HG02973 (cell line): ENCODE results near the gene CASP8AP2.
"Not testable (repeated sequence)": the region's sequence is repeated elsewhere in the genome, so short reads cannot be mapped to it uniquely, and the experiment has no call there.

ENCODE experiments used
- ATAC-seq: cut with Tn5 transposase; IDR thresholded peaks from one replicate; pipeline ENCODE4 v1.9.1; 2021; ENCODE audit warnings: moderate library complexity; ENCODE audit not compliant: unreplicated experiment

CASP8AP2 gene

DNA sequence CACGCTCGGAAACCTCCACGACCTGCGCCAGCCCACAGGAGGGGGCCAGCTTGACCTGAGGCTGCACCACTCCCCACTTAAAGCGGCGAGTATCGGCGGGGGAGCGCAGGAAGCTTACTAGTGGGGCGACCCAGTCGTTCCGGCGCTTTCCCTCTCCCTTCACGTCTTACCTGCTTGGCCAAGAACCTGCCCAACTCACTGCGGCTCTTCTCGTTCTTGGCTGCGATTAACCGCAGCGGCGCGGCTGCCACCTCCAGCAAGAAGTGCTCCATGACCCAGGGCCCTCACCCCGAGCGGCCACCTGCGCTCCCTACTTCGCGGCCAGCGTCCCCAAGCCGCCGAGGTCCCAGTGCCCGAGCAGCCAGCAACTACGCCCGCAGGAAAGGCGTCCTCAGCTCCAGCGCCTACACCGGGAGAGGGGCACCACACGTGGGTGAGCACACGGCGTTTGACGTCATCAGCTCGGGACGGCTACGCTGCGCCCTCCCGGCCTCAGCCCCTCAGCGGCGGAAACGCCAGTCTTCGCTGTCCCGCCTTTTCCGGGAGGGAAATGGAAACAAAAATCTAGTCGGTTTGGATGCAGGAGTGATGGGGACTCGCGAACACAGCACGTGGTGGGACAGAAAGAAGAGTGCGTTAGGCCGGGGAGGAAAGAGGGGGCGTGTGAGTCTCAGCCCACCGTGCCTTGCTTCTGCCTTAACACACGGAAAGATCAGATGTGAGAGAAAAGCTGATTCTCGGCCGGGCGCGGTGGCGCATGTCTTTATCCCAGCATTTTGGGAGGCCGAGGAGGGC, 10.1 kb upstream of the CASP8AP2 start, which contains the start of gene MDN1:
MDN1 (minus strand) TSS at position 459 of the 795 bp plus-strand sequence; CDS start at position 272, 187 bp downstream.
- peak; percentile 91 for ATAC-seq

DNA sequence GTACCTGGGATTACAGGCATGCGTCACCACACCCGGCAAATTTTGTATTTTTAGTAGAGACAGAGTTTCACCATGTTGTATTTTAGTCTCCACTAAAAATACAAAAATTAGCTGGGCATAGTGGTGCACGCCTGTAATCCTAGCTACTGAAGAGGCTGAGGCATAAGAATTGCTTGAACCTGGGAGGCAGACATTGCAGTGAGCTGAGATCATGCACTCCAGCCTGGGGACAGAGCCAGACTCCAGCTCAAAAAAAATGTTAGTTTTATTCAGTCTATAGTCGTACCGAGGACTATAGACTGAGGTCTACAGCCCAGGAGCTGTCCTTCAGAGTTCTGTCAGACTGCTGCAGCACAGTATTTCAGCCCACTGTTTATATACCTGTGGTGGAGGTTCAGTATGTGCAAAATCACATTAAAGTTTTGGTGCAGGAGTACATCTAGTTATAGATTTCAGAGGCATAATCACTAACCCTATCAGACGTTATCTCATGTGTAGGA, 3.6 kb upstream of the CASP8AP2 start:
- ATAC-seq = no peak

DNA sequence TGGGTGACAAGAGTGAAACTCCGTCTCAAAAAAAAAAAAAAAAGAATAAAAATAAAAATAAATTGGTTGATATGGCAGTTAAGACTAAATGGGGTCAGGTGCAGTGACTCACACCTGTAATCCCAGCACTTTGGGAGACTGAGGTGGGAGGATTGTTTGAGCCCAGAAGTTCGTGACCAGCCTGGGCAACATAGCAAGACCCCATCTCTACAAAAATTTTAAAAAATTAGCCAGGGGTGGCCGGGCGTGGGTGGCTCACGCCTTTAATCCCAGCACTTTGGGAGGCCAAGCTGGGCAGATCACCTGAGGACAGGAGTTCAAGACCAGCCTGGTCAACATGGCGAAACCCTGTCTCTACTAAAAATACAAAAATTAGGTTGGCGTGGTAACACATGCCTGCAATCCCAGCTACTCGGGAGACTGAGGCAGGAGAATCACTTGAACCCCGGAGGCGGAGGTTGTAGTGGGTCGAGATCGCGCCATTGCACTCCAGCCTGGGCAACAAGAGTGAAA, 1.1 kb upstream of the CASP8AP2 start:
- not testable (repeated sequence) for ATAC-seq

DNA sequence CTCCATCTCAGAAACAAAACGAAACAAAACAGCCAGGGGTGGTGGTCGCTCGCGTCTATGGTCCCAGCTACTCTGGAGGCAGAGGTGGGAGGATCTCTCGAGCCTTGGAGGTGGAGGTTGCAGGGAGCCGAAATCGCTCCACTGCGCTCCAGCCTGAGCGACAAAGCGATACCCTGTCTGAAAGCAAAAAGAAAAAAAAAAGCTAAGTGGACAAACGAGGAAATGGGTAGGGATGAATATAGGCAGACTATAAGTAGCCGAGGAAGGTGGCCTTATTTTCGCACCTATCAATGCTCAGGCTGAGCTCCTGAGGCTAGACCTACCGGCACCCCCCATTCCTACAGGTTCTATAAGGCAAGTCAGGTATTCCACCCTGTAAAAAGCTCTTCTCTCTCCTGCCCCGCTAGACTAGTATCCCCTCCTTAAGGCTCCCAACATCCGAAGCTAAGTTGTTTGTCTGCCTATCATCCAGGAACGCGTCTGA, 650 bp upstream of the CASP8AP2 start:
- ATAC-seq = peak; percentile 28

DNA sequence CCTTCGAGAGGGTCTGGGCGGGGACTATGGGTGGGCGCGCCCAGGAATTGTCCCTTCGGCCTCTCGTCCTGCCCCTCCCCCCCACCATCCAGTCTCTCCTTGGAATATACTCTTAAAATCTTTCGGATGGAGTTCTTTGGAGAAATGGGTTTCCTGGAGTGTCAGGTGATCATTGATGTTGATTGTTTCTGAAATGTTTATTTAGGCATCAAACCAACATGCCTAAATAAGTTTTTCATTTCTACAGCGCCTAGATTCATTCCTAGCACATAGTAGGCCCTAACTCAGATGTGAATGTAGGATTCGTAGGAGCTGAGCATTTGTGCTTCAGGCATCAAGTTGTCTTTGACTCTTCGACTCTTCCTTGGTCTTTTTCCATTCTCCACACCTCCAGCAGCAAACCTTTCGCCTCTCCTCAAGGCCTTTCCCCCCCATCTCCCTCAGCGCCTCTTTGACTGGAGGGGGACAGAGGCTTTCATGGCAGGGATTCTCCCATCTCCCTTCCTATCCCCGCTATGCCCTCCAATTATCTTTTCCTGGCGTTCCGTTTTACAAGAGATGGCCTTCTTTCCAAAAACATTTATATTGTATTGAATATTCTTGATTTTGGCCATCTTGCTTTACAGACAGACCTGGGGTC, 610 bp downstream of the CASP8AP2 start:
- ATAC-seq = no peak

DNA sequence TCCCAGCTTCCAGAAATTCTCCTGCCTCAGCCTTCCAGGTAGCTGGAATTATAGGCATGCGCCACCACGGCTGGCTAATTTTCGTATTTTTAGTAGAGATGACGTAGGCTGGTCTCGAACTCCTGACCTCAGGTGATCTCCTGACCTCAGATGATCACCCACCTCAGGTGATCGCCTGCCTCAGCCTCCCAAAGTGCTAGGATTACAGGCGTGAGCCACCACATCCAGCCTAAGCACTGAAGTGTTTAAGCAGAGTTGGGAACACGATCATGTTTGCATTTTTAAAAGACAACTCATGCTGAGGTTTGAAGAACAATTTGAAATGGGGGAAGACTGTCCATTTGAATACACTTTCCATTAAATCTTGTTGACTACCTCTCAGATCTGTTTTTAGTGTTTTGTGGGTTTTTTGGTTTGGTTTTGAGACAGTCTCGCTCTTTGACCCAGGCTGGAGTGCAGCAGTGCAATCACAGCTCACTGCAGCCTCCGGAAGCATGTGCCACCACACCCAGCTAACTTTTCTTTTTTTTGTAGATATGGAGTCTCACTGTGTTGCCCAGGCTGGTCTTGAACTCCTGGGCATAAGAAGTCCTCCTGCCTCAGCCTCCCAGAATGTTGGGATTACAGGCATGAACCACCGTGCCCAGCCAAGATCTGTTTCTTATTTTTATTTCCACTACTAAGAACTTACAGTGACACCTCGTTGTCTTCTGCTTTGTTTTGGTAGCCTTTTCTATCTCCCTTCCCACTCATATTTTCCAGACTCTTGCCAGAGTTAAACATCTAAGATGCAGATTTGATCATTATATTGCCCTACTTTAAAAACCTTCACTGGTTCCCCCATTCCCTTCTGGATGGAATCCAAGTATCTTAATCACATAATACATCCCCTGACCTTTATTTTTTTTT, 5.5 kb downstream of the CASP8AP2 start:
- ATAC-seq = peak; percentile 92

DNA sequence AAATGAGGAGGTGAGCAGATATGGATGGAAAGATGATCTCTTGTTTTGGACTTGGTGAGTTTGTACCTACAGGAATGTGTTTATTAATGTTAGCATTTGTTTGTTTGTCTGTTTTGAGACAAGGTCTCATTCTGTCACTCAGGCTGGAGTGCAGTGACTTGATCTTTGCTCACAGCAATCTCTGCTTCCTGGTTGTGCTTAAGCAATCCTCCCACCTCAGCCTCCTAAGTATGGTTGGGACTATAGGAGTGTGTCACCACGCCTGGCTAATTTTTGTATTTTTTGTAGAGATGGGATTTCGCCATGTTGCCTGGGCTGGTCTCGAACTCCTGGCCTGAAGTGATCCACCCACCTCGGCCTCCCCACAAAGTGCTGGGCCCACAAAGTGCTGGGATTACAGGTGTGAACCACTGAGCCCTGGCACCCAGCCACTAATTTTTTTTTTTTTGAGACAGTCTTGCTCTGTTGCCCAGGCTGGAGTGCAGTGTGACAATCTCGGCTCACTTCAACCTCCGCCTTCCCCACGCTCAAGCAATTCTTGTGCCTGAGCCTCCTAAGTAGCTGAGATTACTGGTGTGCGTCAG, 7.1 kb downstream of the CASP8AP2 start:
- no peak for ATAC-seq

DNA sequence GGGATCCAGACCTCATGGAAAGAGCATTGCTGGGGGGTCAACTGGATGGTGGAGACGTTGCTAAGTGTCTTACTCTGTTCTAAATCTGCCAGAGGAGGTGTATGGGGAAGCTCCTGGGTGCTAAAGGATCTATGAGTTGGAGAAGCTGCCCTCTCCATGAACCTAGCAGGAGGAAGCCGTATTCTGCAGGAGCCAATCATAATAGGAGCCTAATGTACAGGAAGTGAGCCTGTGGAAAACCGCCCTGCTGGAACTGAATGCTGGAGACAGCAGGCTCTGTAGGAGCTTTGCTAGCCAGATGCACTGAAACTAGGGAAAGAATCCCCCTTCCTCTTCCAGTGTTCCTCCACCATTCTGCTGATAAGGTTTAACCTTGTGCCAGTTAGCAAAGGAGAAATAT, 10.9 kb downstream of the CASP8AP2 start:
- ATAC-seq = no peak

DNA sequence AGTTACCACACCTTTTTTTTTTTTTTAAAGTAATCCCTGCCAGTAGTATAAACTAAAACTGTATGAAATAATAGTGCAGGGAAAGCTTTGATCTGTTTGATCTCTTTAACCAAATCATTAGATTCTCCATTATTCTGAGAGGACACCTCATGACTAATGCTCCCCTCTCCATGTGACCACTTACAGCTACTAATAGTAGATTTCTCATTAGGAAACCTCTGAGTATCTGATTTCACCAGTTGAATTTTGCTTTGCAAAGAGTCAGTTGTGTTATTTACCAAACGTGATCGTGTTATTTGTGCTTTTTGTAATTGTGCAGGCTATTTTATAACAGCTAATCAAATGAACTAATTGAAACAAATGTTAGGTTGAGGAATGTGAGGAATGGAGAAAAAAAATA, 12.5 kb downstream of the CASP8AP2 start:
- no peak for ATAC-seq

DNA sequence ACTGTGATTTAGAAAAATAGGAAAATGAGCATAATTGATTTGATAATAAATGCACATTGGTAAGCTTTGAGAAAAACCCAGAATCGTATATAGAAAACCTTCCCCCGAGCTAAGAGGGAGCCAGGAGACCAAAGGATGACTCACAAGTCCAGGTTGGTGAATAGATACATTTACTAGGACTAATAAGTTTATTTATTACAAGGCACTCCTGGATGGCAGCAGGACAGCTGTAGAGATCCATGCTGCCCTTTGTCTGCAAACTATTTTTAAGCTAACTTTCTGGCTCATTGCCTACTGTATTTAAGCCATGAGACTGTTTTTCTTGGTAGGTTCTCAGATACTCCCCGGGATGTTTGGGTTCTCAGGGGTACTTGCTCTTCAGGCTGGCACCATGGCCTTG, 13.4 kb downstream of the CASP8AP2 start:
- ATAC-seq = no peak

DNA sequence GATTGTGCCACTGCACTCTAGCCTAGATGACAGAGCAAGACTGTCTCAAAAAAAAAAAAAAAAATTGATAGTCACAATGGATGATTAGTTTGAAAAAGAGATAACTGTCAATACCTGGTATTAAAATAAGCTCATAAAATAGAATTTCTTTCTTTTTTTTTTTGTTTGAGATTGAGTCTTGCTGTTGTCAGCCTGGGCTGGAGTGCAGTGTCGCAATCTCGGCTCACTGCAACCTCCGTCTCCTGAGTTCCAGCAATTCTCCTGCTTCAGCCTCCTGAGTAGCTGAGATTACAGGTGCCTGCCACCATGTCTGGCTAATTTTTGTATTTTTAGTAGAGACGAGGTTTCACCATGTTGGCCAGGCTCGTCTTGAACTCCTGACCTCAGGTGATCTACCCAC, 17.8 kb downstream of the CASP8AP2 start:
- ATAC-seq = not testable (repeated sequence)

DNA sequence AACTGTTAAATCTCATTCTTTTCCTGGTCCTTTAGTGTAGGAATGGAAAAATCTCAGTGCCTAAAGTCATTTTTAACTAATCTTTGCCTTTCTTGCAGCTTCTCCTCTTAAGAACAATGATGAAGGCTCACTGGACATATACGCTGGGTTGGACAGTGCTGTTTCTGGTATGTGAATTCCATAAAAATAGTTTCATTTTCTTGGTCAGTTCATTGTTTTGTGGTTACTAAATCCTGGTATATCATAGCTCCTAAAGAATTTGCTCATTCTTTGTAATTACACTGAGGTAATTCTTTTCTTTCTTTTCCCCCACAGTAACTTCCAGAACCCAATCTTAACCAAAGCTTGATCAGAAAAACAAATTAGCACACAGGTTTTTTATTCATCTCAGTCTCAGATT, 23.4 kb downstream of the CASP8AP2 start:
- no peak for ATAC-seq

DNA sequence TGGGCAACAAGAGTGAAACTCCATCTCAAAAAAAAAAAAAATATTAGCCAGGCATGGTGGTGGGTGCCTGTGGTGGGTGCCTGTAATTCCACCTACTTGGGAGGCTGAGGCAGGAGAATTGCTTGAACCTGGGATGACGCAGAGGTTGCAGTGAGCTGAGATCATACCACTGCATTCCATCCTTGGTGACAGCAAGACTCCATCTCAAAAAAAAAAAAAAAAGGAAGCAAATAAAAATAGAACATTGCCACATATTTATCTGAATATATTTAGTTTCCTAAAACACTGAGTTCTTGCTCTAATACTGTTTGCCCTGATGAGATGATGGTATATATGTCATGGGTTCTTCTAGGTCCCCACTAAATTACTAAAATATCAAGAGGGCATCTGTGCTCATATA, 28.4 kb downstream of the CASP8AP2 start:
- no peak for ATAC-seq

DNA sequence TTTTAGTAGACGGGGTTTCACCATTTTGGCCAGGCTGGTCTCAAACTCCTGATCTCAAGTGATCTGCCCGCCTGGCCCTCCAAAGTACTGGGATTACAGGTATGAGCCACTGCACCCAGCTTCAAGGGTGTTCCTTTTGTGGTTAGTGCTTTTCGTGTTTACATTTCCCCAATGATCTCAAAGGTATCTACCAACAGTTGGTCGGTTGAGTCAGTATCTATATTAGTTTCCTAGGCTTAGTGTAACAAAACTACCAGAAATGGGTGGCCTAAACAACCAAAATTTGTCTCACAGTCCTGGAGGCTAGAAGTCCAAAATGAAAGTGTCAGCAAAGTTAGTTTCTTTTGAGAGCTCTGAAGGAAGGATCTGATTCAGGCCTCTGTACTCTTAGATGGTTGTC, 30.1 kb downstream of the CASP8AP2 start:
- ATAC-seq = peak; percentile 73

DNA sequence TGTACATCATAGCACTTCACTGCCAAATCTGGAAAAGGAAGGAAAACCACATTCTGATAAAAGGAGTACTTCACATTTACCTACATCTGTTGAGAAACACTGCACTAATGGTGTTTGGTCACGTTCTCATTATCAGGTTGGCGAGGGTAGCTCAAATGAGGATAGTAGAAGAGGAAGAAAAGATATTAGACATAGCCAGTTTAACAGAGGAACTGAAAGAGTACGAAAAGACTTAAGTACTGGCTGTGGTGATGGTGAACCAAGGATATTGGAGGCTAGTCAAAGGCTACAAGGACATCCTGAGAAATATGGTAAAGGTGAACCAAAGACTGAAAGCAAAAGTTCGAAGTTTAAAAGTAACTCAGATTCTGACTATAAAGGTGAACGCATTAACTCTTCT, 32.6 kb downstream of the CASP8AP2 start:
- ATAC-seq = peak; percentile 58

DNA sequence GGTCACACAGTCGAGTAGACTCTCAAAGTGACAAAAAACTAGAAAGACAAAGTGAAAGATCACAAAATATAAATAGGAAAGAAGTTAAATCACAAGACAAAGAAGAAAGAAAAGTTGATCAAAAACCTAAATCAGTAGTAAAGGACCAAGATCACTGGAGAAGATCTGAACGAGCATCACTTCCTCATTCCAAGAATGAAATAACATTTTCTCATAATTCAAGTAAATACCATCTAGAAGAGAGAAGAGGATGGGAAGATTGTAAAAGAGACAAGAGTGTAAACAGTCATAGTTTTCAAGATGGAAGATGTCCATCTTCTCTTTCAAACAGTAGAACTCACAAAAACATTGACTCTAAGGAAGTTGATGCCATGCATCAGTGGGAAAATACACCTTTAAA, 33.0 kb downstream of the CASP8AP2 start:
- peak; percentile 20 for ATAC-seq

DNA sequence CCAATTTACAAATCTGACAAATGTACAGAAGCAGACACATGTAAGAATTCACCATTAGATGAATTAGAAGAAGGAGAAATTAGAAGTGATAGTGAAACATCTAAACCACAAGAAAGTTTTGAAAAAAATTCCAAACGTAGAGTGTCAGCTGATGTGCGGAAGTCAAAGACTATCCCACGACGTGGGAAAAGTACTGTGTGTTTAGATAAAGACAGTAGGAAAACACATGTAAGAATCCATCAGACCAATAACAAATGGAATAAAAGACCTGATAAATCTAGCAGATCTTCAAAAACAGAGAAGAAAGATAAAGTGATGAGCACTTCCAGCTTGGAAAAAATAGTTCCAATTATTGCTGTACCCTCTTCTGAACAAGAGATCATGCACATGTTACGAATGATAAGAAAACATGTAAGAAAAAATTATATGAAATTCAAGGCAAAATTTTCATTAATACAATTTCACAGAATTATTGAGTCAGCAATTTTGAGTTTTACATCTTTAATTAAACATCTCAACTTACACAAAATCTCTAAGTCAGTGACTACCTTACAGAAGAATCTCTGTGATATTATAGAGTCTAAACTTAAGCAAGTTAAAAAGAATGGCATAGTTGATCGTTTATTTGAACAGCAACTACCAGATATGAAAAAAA, 36.5 kb downstream of the CASP8AP2 start:
- no peak for ATAC-seq

DNA sequence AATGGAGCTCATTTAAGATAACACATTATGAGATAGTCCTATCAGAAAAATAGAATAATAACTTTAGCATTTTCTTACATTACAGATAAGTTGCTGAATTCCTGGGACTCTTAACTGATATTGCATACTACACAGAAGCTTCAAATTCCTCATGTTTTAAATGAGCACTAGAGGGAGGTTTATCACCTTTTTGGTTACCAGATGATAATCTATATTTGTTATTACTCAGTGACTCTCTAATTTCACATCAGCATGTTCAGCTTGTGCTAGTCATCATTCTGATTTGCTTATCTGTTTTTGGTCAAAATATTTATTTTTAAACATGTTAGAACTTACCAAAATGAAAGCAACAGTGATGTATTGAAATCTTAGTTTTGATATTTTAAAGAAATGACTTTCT, 44.0 kb downstream of the CASP8AP2 start:
- no peak for ATAC-seq

DNA sequence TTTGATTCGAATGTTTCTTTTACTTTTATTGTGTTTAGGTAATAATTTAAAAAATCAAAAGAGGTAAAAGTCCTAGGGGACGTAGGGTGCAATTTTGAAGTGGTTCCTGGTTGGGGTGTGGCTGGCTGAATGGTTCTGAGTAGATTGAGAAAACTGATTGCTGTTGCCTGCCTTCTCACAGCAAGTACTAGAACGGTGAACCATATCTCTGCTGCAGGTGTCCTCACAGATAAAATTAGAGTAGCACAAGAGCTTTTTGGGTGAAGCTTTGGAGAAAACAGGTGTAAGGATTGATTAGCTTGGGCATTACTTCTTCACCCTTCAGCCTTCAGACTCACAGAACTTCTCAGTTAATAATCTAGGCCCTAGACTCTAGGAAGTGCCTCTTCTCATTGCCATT, 44.8 kb downstream of the CASP8AP2 start:
- no peak for ATAC-seq
